HUES6 (cell line): ENCODE measurements around the gene NCKAP5.

Experiments
- H3K27ac ChIP-seq: 2 replicates; pipeline ENCODE4 v1.7.0; 2013; ENCODE audit warnings: low read depth, mild to moderate bottlenecking, low read length, inconsistent platforms
- H3K27me3 ChIP-seq: 2 replicates; pipeline ENCODE4 v1.6.1; 2013; ENCODE audit warnings: low read length; ENCODE audit not compliant: control insufficient read depth, insufficient read depth
- H3K36me3 ChIP-seq: 2 replicates; pipeline ENCODE4 v1.6.1; 2013; ENCODE audit warnings: low read length; ENCODE audit not compliant: control insufficient read depth, insufficient read depth
- H3K4me1 ChIP-seq: 2 replicates; pipeline ENCODE4 v1.6.1; 2013; ENCODE audit warnings: low read length; ENCODE audit not compliant: control insufficient read depth, insufficient read depth
- H3K4me3 ChIP-seq: 2 replicates; pipeline ENCODE4 v1.5.1; 2013; ENCODE audit warnings: low read depth, low read length
- H3K9ac ChIP-seq: one replicate; pipeline ENCODE4 v1.6.1; 2013; ENCODE audit warnings: mild to moderate bottlenecking, low read length
- H3K9me3 ChIP-seq: 2 replicates; pipeline ENCODE4 v1.6.1; 2013; ENCODE audit warnings: low read depth, low read length; ENCODE audit not compliant: control insufficient read depth, insufficient read depth

NCKAP5 gene

DNA sequence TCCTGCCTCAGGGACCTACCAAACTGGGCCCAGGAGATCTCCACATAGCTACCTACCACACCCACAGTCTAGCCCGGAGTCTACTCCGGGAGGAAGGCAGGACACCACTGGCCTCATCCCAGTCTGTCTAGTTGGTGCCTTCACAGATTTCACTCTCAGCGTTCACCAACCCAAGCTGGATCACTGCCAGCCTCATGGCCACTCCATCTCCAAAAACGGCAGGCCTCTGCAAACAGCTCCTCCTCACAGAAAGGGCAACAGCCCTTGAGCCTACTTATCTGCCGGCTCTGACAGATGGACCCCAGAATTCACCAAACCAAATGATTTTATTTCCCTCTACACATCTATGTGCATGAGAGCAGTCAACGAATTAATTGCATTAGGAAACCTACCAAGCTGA, 61.3 kb downstream of the NCKAP5 start:
- H3K9ac ChIP-seq, result no peak overlapping the region
- no peak overlapping the region for H3K4me3 ChIP-seq
- no peaks in the 10 kb centered on the region for H3K36me3 ChIP-seq
- H3K27ac ChIP-seq, result no peak overlapping the region
- H3K4me1 ChIP-seq, result no peaks in the 10 kb centered on the region
- no peaks in the 10 kb centered on the region for H3K27me3 ChIP-seq
- no peaks in the 10 kb centered on the region for H3K9me3 ChIP-seq

DNA sequence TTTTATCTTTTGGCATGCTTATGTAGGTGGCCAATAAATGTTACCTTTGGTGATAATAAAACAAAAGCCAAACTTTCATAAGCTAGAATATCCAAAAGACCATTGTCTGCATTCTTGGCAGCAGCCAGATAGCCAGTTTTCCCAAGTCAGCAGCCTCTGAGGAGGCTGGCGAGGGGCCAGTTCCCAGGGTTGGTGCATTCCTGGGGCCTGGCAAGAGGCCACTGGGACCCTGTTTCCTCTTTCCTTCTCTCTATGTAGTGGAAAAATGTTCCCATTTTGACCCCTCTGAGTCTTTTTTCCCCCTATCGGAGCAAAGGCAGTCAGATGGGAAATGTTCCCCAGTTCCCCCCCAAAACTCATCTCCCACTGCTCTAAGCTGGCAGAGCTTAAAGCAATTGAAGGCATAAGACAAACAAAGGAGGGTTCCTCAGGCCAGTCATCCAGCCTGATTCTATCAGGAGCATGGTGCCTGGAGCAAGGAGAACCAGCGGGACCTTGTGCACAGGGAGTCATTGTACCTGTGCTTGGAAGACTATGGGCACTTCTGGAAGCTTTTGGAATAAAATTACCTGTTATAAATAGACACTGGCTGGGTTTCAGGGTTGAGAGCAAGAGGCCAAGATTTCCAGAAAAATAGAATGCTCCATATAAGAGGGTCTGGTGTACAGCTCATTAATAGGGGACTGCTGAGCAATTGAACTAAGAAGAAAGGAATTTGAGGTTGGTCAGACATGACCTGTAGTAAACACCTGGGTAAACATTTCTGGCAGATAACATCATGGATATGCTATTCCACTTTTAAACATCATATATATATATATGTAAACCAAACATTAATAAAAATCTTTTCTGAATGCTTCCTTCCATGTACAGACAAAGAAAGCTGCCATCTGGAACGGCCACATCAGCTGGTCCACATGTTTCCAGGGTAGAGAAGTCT, 63.4 kb downstream of the NCKAP5 start:
- no peaks in the 10 kb centered on the region for H3K27me3 ChIP-seq
- H3K9ac ChIP-seq, result no peak overlapping the region
- no peaks in the 10 kb centered on the region for H3K9me3 ChIP-seq
- no peaks in the 10 kb centered on the region for H3K4me1 ChIP-seq
- H3K4me3 ChIP-seq, result no peak overlapping the region
- H3K36me3 ChIP-seq, result no peaks in the 10 kb centered on the region
- no peak overlapping the region for H3K27ac ChIP-seq

DNA sequence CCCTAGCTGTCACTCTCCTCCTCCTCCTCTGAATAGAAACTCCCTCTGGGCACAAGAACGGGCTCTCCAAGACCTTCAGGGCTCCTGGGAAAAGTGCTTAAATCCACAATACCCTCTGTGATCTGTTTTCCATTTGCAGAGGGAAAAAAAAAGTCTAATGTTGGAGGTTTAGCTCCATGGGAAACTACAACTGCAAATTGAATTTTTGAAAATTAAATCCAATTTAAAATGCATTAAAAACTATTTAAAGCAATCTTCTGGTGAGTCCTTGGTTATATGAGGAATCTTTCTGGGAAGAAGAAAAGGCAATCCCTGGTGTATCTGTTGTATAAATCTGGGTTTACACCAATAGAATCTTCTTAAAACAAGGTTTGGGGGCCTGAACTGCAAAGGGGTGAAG, 64.3 kb downstream of the NCKAP5 start:
- H3K9ac ChIP-seq, result no peak overlapping the region

DNA sequence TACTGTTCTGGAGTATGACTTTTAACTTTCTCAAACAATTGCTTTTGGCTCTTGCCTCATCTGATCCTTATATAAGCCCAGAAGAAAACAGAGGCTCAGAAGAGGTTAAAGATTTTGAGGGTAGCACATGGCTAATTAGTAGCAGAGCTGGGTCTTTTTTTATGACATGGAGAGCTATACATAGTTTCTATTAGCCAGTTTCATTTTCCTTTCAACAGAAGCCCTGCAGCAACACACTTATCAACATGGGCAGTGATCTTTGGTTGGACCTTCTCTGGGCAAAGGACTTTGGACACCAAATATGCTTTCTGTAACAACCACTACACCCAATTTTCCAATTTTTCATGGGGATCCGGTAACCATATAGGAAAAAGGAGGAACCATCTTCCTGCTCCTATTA, 64.9 kb downstream of the NCKAP5 start:
- Histone ChIP-seq H3K9ac (no peak overlapping the region), H3K27ac (no peak overlapping the region), H3K27me3 (no peaks in the 10 kb centered on the region), H3K4me3 (no peak overlapping the region), H3K9me3 (no peaks in the 10 kb centered on the region), H3K4me1 (no peaks in the 10 kb centered on the region), H3K36me3 (no peaks in the 10 kb centered on the region)

More for the DNA sequence above, 64.3 kb downstream of the NCKAP5 start:
- Histone ChIP-seq H3K4me3 (no peak overlapping the region), H3K27me3 (no peaks in the 10 kb centered on the region), H3K9me3 (no peaks in the 10 kb centered on the region), H3K4me1 (no peaks in the 10 kb centered on the region), H3K36me3 (no peaks in the 10 kb centered on the region), H3K27ac (no peak overlapping the region)

DNA sequence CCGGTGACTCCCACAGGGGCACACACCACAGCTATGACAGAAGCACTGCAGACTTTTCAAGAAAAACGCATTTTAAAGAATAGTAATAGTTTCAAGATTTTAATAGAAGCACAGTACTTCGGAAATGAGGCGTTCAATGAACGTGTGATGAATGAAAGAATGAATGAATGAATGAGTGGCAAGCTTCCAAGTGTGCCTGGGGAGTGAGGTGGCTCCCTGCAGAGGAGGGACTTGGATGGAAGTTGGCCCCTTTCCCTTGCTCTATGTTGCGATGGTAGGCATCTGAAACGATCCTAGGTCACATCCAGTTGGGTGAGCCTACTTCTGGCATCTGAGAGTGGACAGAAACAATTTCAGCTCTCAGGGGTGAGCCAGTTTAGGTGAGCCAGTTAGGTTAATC, 65.6 kb downstream of the NCKAP5 start:
- Histone ChIP-seq H3K27ac (no peak overlapping the region), H3K9ac (no peak overlapping the region), H3K4me1 (no peaks in the 10 kb centered on the region), H3K27me3 (no peaks in the 10 kb centered on the region), H3K36me3 (no peaks in the 10 kb centered on the region), H3K4me3 (no peak overlapping the region), H3K9me3 (no peaks in the 10 kb centered on the region)

DNA sequence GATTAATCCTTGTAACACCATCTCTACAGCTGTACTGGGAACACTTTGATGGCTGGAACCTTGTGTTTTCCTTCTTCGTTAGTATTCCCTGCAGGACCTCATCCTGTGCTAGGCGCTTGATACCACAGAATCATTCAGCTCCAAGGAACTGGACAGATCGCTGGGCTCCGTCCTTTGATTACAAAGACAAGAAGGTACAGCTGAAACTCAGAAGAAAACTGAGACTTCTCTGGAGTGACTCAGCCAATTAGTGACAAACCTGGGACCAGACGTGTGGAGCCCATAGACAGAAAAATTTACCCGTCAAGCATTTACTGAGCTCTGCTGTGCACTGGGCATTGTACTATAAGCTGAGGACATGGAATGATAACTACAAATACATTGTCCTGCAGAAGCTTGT, 67.3 kb downstream of the NCKAP5 start:
- H3K9me3 ChIP-seq, result no peaks in the 10 kb centered on the region
- no peaks in the 10 kb centered on the region for H3K4me1 ChIP-seq
- H3K9ac ChIP-seq, result no peak overlapping the region
- no peak overlapping the region for H3K27ac ChIP-seq
- H3K36me3 ChIP-seq, result no peaks in the 10 kb centered on the region
- H3K4me3 ChIP-seq, result no peak overlapping the region
- no peaks in the 10 kb centered on the region for H3K27me3 ChIP-seq

DNA sequence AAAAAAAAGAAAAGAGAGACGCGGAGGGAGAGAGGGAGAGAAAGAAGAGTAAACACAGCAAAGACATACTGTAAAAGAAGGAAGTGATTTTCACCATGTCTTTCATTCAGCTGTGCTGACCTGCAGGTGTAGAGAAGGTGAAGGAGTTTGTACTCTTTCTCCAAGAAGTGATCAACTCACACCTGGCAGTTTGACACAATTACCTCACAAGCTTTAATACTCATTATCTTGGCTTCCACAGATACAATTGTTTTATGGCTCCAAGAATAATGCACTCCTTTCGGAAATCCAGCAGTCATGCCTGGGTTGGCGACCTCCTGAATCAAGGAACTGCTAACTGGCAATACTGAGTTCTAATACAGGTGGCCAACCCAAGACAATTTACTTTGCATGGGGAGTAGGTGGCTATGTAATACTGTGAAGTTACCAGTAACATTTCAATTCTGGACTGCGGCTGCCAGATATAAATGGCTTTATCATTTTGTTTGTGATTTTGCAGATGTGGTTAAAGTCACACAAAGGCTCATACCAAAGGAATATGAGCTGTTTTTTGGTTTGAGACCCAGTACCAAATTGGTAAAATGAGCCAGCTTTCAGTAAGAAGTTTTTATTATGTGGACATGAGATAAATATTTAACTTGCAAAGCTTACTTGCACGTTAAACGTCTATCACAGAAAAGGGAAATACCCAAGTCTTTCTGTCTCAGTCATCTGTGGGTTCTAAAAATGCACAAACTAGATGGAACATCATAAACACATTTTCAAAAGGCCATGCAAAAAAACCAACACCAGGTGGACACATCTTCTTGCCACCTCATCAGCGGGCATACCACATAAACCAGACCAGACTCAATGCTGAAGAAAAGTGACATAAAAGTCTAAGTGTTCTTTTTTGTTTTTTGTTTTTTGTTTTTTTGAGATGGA, 69.3 kb downstream of the NCKAP5 start:
- Histone ChIP-seq H3K27ac (no peak overlapping the region), H3K36me3 (no peaks in the 10 kb centered on the region), H3K27me3 (no peaks in the 10 kb centered on the region), H3K9me3 (no peaks in the 10 kb centered on the region), H3K9ac (no peak overlapping the region), H3K4me1 (no peaks in the 10 kb centered on the region), H3K4me3 (no peak overlapping the region)

DNA sequence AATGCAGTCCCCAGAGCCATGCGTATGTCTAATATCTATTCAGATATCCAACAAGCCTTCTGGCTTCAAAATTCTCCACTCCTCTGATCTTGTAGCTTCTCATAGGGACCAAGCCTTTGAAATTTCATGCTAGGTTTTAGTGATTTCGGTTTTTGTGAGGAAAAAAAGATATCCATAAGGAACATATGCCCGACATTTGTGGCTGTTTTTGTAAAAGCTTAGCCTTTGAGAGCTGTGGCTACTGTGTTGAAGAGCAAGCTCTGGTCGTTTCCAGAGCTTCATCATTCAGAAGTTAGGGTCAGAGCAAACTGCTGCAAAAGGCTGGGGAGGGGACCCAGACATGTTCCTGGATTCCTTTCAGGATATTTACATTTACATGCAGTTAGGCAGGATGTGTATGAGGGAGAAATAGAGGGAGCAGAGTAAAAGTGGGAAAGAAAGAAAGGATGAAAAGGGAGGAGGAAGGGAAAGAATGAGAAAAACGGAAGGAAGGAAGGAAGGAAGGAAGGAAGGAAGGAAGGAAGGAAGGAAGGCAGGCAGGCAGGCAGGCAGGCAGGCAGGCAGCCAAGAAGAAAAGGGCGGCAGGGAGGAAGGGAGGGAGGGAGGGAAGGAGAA, 70.2 kb downstream of the NCKAP5 start:
- Histone ChIP-seq H3K27me3 (no peaks in the 10 kb centered on the region), H3K27ac (no peak overlapping the region), H3K4me3 (no peak overlapping the region), H3K9ac (no peak overlapping the region), H3K9me3 (no peaks in the 10 kb centered on the region), H3K4me1 (no peaks in the 10 kb centered on the region), H3K36me3 (no peaks in the 10 kb centered on the region)

DNA sequence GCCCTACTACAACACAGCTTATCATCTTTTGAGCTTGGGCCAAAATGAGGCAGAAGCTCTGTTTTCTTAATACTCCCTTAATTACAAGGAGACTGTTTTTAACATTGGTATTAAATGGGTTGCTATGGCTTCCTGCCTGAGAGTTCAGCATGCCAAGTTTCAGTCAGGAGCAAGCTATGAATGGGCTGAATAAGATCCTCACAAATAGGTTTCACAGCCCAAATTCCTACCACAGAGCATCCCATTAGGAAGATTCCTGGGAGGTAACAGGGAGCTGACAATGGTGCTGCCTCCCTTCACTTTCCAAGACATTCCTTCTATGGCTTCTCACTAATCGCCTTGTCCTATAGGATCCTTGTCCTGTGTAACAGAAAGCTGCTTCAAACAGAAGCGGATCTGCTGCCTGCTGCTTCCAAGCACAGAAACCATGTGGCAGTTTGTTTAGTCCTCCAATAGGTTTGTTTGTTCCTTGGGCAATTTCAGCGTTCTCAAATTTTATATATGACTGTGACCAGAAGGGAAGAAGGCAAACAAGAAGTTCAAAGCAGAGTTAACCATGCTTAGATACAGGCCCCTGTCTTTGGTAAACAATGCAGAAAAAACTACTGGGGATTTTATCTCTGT, 70.9 kb downstream of the NCKAP5 start:
- no peaks in the 10 kb centered on the region for H3K27me3 ChIP-seq
- H3K36me3 ChIP-seq, result no peaks in the 10 kb centered on the region
- no peak overlapping the region for H3K4me3 ChIP-seq
- H3K27ac ChIP-seq, result no peak overlapping the region
- no peak overlapping the region for H3K9ac ChIP-seq
- no peaks in the 10 kb centered on the region for H3K9me3 ChIP-seq
- no peaks in the 10 kb centered on the region for H3K4me1 ChIP-seq

DNA sequence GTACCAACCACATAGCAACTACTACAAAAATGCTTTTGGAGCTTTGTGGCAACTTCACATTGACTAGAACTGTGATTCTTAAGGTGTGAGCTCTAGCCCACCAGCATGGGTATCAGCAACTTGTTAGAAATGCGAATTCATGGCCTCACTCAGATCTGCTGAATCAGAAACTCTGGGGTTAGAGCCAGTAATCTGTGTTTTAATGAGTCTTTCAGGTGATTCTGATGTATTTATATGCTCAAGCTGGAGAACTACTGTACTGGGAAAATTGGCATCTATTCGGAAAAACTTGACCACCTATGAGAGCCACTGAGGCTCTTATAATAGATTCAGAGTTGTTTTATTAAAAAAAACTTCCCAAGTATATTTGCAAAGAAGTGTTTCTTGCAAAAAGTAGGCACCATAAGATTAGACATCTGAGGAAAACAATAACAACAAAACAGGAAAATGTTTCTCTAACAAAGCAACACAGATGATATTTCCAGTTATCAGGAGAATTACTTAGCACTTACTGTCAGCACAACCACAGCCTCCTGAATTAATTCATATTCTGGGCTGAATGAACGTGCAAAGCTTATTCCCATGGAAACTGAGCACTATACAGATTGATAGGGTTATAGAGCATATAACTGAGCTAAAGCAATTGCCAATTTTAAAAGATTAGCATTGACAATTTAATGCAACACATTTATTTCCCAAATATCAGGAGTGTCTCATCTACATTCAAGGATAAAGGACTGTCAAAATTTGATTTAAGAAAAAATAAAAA, 71.6 kb downstream of the NCKAP5 start:
- H3K36me3 ChIP-seq, result no peaks in the 10 kb centered on the region
- no peak overlapping the region for H3K27ac ChIP-seq
- no peak overlapping the region for H3K9ac ChIP-seq
- H3K9me3 ChIP-seq, result no peaks in the 10 kb centered on the region
- no peak overlapping the region for H3K4me3 ChIP-seq
- no peaks in the 10 kb centered on the region for H3K4me1 ChIP-seq
- H3K27me3 ChIP-seq, result no peaks in the 10 kb centered on the region
